Transverse colon (tissue), 4 donors: Measurements from ENCODE around the gene CCBE1. TPM values are rescaled to one million over a fixed set of nuclear protein-coding genes. Genes with fewer than 3 reads are reported as not detected.

Source experiments
- DNase-seq: peaks from one replicate; pipeline ENCODE4 v3.0.0-alpha.2; 2019
- H3K27ac ChIP-seq, 4 donors: fragments of 200-600 bp; sonication (generic); 2 replicates each; pipeline ENCODE4 v1.5.1; 2016 to 2018; ENCODE audit warnings: inconsistent platforms in 4 of 4
- H3K27me3 ChIP-seq: fragments of 200-600 bp; sonication (generic); 2 replicates; pipeline ENCODE4 v1.5.1; 2017; ENCODE audit warnings: inconsistent platforms
- H3K36me3 ChIP-seq, 4 donors: fragments of 200-600 bp; sonication (generic); 2 replicates each; pipeline ENCODE4 v1.5.1; 2017 to 2019; ENCODE audit warnings: inconsistent platforms in 4 of 4
- H3K4me1 ChIP-seq, 4 donors: fragments of 200-600 bp; sonication (generic); 2 replicates each; pipeline ENCODE4 v1.5.1; 2017 to 2020; ENCODE audit warnings: inconsistent platforms in 4 of 4
- H3K4me3 ChIP-seq, 4 donors: fragments of 200-600 bp; sonication (generic); 1 replicate in 1 of 4; 2 replicates in 3 of 4; pipeline versions ENCODE4 v1.5.1 to v1.6.1; 2017 to 2019; ENCODE audit warnings: inconsistent platforms in 4 of 4
- H3K9me3 ChIP-seq, 2 donors: fragments of 200-600 bp; sonication (generic); 2 replicates each; pipeline ENCODE4 v1.5.1; 2017 to 2019; ENCODE audit warnings: inconsistent platforms in 2 of 2
- EP300 ChIP-seq: sonication (generic); formaldehyde crosslinking; IDR thresholded peaks from one replicate; pipeline ENCODE4 v1.6.1; 2017; ENCODE audit warnings: antibody characterized with exemption, low read depth
- POLR2A ChIP-seq: fragments of 450-650 bp; IDR thresholded peaks from one replicate; pipeline ENCODE4 v1.6.1; 2016; ENCODE audit warnings: antibody characterized with exemption, mild to moderate bottlenecking, moderate library complexity
- POLR2AphosphoS5 ChIP-seq, 3 donors: sonication (generic); formaldehyde crosslinking; IDR thresholded peaks; one replicate each; pipeline ENCODE4 v1.6.1; 2016; ENCODE audit warnings: antibody characterized with exemption in 3 of 3
- WGBS, 2 donors: methylation state at CpG; one replicate each; pipeline ENCODE4 v1.1.5; 2018; ENCODE audit warnings: low coverage in 1 of 2; 5-methylcytosine and 5-hydroxymethylcytosine counted together
- in situ Hi-C, 4 donors: fragments of 200-750 bp; cut with MboI; loops; one replicate each; pipeline versions ENCODE4 v1.15.0 to v1.15.1; 2017; ENCODE audit warnings: low sequenced_read_pairs in 3 of 4, low pct_ligation_motif_present in 1 of 4, low pct_unique_long_range_greater_than_20kb in 1 of 4
- intact Hi-C: fragments of 100-400 bp; cut with DNase I; formaldehyde crosslinking; loops from one replicate; pipeline ENCODE4 v1.15.1; 2023; ENCODE audit warnings: low total_unique reads
- total RNA-seq, 4 donors: library from RNA; depleted of rRNA; stranded (reverse); fragments of >200 nt; gene quantifications; one replicate each; pipeline ENCODE4 v1.1.0, GENCODE V29; 2016
- TF ChIP-seq, protein P1 (sequence below), 5 experiments: fragments of 200-600 bp in 3 of 5; fragments of 450-650 bp in 2 of 5; sonication (generic) in 3 of 5; IDR thresholded peaks; 1 replicate in 2 of 5; 2 replicates in 3 of 5; pipeline ENCODE4 v1.5.1; 2016 to 2017; ENCODE audit warnings: antibody characterized with exemption in 5 of 5, inconsistent platforms in 3 of 5, mild to moderate bottlenecking in 2 of 5, moderate library complexity in 1 of 5

The CCBE1 gene
- total RNA-seq, 4 donors from 2014 or later = 6.1 to 43.0 (median 15.7) TPM

DNA sequence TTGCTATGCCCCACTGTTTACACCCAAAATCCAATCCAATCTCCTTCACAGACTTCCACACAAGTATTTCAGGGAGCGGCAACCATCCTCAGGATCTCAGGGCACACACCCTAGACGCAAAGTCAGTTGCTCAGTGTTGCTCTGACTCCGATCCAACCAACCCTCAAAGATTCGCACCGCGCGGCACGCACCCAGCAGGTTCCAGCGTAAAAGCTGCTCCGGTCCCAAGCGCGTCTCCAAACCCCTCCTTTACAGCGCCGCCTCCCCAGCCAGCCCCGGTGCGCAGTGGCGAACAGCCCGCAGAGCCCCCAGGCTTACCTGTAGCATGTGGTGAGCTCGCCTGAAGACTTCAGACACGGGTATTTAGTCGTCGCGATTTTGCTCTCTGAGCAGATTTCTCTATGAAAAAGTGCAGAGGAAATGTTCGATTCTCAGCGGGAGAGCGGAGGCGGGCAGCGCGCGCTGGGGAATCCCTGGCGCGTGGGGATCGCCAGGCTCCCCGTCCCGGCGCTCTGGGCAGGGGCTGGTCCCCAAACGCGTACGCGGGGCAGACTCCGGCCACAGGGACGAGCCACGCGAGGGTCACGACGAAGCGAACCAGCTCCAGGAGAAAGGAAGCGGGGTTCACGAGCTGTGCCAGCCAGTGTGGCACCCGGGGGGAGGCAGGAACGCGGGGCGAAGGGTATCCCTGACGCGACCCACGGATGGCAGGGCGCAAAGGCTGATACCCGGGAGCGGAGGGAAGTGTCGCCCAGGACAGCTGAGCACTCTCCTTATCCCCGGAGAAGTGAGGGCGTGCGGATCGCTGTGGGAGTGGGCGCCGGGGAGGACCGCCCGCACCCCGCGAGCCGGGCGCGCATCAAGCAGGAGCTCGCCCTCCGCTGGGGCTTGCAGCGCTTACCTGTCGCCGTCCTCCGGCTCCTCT lies 650 bp downstream of the CCBE1 start:
- in situ Hi-C loops = no loop called here
- DNase-seq = peak; percentile 10
- Histone ChIP-seq H3K27ac (peak overlapping the region; percentile 62 to 91 (median 70)), H3K4me3 (peak overlapping the region; percentile 36 to 55 (median 46)), H3K9me3 (no peaks in the 10 kb centered on the region), H3K27me3 (peaks cover 41% of the 10 kb centered on the region), H3K36me3 (no peaks in the 10 kb centered on the region), H3K4me1 (peaks cover 0 to 32% (median 7%) of the 10 kb centered on the region in 4 donors)
- intact Hi-C loops = loop anchor here (5.0 to 10.0 kb wide), 3 partner anchors 62 to 232 kb away; no protein-coding TSS in a partner anchor
- 3% methylated on average over 60 of the region's 79 CpGs; no CpG with 5 or more reads in 1 of the 2 donors for WGBS, 2 donors
- no peak for TF ChIP-seq POLR2A

DNA sequence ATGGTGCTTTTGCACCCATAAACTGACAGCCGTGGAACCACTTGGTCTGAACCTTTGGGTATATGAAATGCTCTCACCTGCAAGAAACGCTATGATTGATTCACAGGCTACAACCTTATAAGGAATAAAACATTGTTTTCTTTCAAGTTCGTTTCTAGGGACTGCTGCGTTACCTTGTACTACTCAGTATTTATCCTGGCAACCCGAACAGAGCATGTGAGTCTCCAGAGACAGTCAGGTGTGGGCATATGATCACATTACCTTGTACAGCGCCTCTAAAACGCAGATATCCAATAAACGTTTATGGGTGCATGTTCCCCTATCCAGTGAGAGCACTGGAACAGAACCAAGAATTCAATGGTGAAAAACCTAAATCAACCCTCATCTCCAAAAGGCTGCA lies 1.7 kb downstream of the CCBE1 start:
- no peak for DNase-seq
- peaks cover 0 to 22% (median 4%) of the 10 kb centered on the region in 4 donors for H3K4me1 ChIP-seq
- WGBS, 2 donors = 35 to 47% methylated on average over 4 to 8 of the region's 8 CpGs
- H3K27ac ChIP-seq = peak overlapping the region; percentile 62 to 91 (median 70)
- H3K36me3 ChIP-seq = no peaks in the 10 kb centered on the region
- no peaks in the 10 kb centered on the region for H3K9me3 ChIP-seq
- intact Hi-C loops = loop anchor here (5.0 to 10.0 kb wide), 3 partner anchors 61 to 231 kb away; no protein-coding TSS in a partner anchor
- in situ Hi-C loops = no loop called here
- H3K27me3 ChIP-seq = peaks cover 45% of the 10 kb centered on the region
- peak overlapping the region in 3 of 4 donors; percentile 36 to 55 (median 42) for H3K4me3 ChIP-seq
- TF ChIP-seq EP300 (no peak), POLR2AphosphoS5 (IDR thresholded peaks at IDR 0.05) (no peak), POLR2A (no peak)
- TF ChIP-seq, protein P1, sequence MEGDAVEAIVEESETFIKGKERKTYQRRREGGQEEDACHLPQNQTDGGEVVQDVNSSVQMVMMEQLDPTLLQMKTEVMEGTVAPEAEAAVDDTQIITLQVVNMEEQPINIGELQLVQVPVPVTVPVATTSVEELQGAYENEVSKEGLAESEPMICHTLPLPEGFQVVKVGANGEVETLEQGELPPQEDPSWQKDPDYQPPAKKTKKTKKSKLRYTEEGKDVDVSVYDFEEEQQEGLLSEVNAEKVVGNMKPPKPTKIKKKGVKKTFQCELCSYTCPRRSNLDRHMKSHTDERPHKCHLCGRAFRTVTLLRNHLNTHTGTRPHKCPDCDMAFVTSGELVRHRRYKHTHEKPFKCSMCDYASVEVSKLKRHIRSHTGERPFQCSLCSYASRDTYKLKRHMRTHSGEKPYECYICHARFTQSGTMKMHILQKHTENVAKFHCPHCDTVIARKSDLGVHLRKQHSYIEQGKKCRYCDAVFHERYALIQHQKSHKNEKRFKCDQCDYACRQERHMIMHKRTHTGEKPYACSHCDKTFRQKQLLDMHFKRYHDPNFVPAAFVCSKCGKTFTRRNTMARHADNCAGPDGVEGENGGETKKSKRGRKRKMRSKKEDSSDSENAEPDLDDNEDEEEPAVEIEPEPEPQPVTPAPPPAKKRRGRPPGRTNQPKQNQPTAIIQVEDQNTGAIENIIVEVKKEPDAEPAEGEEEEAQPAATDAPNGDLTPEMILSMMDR (IDR thresholded peaks at IDR 0.05) = no peak

- WGBS, 2 donors = 64 to 69% methylated on average over 4 of the region's 4 CpGs
- Histone ChIP-seq H3K4me1 (peaks cover 0 to 24% (median 4%) of the 10 kb centered on the region in 4 donors), H3K27me3 (peaks cover 51% of the 10 kb centered on the region), H3K4me3 (peak overlapping the region in 1 of 4 donors; percentile 55), H3K9me3 (no peaks in the 10 kb centered on the region), H3K36me3 (no peaks in the 10 kb centered on the region), H3K27ac (peak overlapping the region in 3 of 4 donors; percentile 62 to 91 (median 78))
- in situ Hi-C loops (no loop called here), intact Hi-C loops (loop anchor here (5.0 to 10.0 kb wide), 3 partner anchors 60 to 230 kb away; no protein-coding TSS in a partner anchor)
- no peak for TF ChIP-seq POLR2AphosphoS5 (IDR thresholded peaks at IDR 0.05)
- TF ChIP-seq, protein P1 (IDR thresholded peaks at IDR 0.05) = no peak
- TF ChIP-seq EP300 = no peak
- TF ChIP-seq POLR2A = no peak
- no peak for DNase-seq
Observed at GRCh38 chr18:59694824-59695223, 2.4 kb downstream of the CCBE1 start.

- WGBS, 2 donors = 65 to 83% methylated on average over 2 to 4 of the region's 4 CpGs
- H3K27ac ChIP-seq = peak overlapping the region in 3 of 4 donors; percentile 13 to 52 (median 44)
- H3K9me3 ChIP-seq = no peaks in the 10 kb centered on the region
- H3K4me1 ChIP-seq = peaks cover 0 to 13% (median 2%) of the 10 kb centered on the region in 4 donors
- H3K27me3 ChIP-seq = peaks cover 45% of the 10 kb centered on the region
- TF ChIP-seq POLR2A (no peak), POLR2AphosphoS5 (IDR thresholded peaks at IDR 0.05) (no peak), EP300 (no peak)
- TF ChIP-seq, protein P1 (IDR thresholded peaks at IDR 0.05) = no peak
- H3K4me3 ChIP-seq = no peak overlapping the region
- intact Hi-C loops (loop anchor here (10.0 kb wide), 2 partner anchors 57 to 227 kb away; no protein-coding TSS in a partner anchor), in situ Hi-C loops (no loop called here)
- DNase-seq = no peak
- no peaks in the 10 kb centered on the region for H3K36me3 ChIP-seq
Observed at GRCh38 chr18:59691996-59692395, 5.2 kb downstream of the CCBE1 start.
